NCI-H510A treated with DMSO at 0.1 percent for 48 hours (cell line): ENCODE data around the gene ZBTB46.
A peak's percentile ranks its signal among the peaks of the same experiment; 100 is the strongest.

ENCODE experiments used
- DNase-seq: peaks from one replicate; lab custom pipeline; 2025; lab: John Stamatoyannopoulos, UW

Gene ZBTB46

DNA sequence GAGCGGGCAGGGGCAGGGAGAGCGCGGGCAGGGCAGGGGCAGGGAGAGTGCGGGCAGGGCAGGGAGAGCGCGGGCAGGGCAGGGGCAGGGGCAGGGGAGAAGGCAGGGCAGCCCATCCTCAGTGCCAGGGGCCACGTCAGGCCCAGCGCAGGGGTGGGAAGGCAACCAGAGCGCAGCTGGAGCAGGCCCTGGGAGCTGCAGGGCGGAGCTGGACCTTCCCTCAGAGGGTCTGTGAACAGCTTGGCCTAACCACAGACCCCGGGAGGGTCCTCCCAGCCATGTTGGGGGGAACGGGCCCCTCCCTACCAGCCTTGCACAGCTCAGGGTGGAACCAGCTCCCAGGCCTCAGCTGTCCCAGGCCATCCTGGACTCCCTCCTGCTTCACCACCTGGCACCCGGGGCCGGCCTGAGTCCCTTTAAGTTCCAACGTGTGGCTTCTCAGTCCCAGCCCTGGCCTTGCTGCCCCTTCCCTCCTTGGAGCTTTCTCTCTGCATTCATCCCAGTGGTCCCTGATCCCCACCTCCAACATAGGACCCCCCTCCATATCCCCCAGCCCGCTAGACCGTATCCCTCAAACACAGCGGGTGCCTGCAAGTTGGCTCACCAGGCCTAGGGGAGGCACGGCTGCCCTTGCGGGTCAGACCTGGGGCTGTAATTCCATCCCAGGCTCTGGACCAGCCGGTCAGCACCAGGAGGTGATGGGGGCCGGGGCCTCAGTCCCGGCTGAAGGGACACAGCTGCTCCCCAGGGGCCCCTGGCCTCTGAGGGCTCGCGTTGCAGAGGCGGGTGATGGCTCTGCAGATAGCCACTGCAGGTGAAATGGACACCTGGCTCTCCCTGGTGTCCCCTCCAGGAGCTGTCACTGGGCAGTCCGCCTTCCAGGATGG lies 5.6 kb upstream of the ZBTB46 start:
- DNase-seq = no peak

DNA sequence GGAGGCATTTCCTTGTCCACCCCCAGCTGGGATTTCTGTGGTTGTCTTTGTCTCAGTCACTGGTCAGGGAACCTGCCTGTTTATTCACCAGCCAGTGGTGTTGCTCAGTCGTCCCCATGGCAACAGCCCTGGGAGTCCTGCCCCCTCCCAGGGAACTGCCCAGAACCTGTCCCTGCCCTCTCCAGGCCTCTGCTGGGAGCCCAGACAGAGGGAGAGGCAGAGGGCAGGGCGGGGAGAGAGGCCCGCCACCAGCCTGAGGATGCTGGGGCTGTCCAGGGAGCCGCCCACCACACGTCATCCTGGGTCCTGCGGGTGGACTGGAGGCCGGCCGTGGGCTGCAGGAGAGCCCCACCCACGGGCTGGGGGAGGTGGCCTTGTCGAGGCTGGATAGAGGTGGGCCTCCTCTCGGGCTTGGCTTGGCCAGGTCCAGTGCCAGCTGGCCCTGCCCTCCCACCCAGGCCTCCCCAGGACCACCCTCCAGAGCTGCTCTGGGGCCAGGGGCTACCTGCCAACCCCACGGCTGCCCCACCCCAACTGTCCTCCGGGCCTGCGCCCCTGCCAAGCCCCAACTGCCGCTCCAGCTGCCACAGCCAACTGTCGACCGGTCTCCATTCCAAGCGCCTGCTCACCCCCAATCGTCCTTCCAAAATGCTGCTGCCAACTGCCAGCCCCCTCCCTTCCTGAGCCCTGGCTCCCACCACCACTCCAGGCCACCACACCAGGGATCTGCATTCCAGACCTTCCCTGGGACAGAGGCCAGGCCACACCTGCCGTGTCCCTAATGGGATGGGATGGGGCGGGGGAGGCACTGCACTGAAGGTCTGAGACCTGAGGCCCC lies 4.2 kb upstream of the ZBTB46 start:
- peak; percentile 40 for DNase-seq

DNA sequence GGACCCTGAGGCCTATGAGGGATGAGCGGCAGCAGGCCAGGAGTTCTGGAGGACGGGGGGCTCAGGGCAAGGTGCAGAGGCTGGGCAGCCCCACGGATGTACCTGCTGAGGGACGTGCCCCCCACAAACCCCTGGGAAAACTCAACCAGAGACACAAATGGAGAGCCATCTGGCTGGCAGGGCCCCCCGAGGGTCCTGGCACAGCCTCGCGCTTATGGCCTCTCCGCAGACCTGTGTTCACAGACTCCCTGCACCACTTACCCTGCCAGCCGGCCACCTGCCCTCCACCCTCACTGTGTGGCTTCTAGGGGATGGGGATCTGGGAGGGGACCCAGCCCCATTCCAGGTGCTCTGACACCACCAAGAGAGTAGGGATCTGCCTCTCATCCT lies 3.4 kb upstream of the ZBTB46 start:
- DNase-seq = no peak

DNA sequence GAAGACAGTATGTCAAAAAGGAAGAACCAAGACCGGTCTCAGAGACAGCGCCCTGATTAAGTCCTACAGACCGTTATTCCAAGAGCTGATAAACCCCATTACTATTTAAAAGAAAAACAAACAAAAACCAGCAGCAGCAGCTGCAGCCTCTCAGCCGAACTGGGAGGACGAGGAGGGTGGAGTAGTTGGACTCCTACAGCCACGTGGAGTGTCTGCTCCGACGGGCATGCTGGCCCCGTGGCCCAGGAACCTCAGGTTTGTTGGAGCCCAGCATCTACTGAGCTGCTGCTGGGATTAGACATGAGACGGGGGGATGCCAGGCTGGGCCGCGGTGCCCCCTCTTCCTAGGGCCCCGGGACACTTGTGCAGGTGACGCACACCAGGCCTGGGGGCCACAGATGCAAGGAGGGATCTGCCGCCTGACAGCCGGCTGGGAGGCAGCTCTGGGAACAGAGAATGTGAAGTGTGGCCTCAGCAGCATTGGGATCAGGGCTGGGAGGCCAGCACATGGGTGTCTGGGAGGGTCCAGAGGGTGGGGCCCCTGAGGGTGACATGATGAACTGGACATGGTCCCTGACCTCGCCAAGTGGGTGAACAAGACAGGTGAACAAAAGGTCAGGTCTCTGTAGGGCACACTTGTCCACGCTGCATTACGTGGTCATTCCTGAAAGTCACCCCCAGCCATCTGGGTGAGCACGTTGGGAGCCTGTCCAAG lies 2.9 kb upstream of the ZBTB46 start:
- DNase-seq = no peak

DNA sequence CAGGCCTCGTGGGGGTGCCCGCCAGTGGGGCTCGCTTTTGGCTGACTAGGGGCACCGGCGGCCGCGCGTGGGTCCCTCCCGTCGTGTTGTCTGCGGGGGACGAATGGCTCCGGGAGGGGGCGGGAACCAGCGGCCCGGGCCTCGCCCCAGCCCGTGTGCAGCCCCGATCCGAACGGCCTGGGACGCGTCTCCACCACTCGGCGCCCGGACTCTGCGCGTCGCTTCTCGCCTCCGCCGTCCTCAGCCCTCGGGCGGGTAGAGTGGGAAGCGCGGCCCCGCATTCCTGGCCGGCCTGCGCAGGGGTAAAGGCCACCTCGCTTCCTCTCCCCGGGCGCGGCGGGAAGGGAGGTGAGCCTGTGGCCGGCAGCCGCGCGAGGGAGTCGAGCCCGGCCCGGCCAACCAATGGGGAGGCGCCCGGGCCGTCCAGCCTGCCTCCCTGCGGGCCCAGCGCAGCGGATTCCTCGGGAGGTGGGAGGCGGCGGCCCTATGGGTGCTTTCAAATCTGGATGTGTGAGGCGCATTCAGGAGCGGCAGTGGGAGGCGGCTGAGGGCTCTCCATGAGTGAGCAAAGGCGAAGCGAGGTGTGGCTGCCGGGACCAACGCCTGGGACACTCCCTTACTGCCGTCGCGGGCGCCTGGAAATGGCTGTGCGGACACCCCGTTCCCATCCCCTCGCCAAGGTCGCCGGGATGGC lies 1.1 kb upstream of the ZBTB46 start:
- no peak for DNase-seq

DNA sequence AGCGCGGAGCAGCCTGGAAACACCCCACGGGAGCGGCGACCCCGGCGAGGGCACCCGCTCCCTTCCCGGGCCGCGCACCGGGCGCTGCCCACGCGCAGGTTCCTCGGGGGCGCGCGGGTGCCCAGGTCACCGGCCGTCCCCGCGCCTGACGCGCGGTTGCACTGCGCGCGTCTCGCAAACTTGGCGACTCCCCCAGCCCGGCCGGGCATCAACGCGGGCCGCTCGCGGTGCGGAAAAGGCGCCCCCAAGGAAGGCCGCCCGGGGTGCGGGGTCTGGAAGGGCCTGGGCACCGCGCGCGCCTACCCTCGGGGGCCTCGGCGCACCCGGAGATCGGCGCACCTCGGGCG lies 555 bp upstream of the ZBTB46 start:
- DNase-seq = no peak

DNA sequence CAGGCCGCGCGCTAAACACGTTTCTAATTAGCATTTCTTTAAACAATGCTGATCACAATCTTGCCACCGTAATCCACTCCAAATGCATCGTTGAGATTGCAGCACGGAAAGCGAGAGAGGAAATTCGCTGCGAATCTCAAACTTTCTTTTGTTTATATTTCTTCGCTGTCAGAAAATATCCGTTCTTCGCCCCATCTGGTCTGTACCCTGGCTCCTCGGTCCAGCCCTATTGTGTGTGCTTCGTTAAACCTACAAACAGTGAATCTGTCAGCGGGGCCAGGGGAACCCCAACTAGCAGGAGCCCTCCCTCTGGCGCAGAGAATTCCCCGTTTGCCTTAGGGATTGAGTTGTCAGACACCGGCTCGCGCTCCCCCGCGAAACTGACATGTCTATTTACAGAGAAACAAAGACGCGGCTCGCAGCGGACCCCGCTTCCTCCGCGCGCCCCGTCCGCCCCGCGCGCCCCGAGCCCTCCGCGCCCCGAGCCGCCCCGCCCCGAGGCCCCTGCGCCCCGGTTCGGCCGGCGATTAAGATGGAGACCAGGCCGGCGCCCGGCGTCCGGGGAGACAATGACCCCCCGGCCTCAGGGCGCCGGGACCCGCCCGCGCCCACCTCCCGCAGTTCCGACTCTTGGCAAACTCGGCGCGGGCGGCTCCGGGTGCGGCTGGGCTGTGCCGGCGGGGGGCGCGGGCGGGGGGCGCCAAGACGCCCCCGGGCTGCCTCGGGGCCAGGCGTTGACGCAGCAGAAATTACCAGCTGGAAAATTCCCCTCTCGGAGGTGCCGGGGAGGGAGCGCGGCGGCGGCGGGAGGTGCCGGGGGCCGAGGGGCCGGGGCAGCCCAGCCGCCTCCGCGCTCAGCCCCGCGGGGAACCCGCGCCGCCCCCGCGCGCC lies 874 bp downstream of the ZBTB46 start:
- DNase-seq = no peak

DNA sequence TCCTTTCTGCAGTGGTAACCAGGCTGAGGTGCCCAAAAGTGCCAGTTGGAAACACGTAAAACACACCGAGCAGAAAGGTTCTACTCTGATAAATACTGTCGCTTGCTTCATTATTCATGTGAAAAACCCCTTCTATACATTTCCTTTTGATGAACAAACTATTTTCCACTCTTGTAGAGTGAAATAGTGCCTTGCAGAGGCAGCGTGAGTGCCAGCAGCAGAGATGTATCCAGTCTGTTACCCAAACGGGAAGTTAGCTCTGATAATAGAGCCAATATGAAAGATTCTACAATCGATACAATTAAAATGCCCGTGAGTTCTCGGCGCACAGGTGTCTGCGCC lies 1.5 kb downstream of the ZBTB46 start:
- DNase-seq = no peak

DNA sequence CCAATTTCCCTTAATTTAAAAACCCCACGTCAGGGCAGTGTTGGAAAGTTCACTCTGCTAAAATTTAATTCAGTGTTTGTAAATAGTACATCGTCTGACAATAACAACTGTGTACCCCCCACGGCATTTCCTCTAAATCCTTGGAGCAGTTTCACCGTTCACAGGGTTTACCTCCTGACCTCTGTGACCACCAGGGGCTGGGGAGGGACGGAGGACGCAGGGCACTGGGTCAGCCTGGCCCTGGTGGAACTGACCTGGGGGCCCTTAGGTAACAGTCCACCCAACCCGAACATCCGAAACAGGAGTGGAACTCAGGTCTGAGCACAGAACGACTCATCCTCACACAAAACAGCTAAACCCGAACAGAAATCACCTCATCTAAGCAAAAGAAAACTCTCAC lies 2.1 kb downstream of the ZBTB46 start:
- DNase-seq = no peak

DNA sequence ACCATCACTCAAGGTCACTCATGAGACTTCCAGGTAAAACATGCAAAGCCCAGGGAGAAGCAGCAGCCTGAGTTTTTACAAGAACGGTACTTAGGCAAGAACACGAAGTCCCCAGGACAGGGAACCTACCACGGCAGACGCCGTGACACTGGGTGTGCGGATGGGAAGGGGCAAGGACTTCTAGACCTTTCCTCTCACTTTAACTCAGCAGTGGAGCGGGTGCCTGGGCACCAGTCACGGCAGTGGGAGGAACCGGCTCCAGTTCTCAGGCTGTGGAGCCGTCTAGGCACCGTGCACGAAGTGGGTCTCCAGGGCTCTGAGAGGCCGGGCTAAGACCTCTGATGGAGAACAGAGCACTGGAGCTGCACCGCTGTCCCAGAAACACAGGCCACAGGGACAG lies 2.5 kb downstream of the ZBTB46 start:
- no peak for DNase-seq

DNA sequence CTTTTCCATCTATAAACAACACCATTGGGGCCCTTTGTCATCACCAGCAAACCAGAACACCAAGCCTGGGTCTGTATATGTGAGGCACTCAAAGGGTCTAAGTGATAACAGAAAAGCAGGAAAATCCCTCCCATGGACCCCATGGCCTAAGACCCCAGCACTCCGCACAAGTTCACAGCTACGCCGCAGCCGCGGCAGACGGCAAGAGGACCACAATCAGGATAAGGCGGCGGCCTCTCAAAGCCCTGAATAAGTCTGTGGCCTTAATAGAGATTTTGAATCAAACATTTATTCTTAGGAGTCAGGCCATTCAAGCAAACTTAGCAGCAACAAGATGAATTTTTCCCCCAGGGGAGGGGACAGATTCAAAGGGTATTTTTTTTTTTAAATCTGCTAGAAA lies 2.9 kb downstream of the ZBTB46 start:
- DNase-seq = no peak

DNA sequence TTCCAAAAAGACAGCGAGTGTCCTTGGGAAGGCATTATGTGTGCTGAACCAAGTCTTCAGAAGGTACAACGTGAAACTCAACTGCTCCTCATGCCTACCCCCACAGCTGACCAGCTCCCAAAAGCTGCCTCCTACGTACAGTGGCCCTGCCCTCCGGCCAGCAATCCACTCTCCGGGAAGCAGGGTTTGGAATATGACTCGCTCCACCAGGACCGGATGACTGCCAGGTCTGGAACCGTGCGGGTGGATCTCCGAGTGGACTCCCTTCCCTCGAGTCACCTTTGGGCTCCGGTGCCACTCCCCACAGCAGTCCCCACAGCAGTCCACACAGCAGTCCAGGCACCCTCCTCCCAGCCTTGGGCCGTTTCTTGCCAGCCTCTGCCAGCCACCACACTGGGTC lies 4.3 kb downstream of the ZBTB46 start:
- DNase-seq = no peak

DNA sequence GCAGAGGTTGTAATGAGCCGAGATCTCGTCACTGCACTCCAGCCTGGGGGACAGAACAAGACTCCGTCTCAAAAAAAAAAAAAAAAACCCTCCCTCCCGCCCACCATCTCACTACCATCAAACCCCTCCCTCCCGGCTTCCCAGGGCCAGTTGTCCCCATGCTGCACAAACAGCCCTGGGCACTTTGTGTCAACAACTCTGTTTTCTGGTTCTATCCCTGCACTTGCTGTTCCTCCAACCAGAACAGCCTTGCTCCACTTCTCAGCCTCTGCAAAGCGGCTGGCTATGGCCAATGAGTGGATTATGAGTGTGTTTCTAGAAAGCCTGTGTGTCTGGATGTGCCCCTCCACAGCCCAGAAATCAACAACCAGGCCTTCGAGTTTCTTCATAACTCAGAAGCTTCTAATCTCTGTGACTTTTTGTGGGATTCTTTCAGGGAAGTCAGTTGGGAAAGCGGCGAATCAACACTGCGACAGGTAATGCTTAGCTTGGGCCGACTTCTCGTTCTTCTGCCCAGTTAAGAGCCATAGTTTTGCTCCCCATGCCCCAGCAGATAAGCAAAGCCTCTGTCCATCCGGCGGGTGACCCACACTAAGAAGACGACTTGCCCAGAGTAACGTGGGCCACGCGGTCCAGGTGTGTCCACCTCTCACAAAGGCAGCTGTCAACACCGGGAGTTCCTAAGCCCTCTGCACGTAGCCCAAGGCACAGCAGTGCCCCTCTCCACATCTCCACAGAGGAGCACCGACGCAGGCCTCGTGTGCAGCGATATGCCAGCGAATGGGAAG lies 5.5 kb downstream of the ZBTB46 start:
- DNase-seq = no peak

DNA sequence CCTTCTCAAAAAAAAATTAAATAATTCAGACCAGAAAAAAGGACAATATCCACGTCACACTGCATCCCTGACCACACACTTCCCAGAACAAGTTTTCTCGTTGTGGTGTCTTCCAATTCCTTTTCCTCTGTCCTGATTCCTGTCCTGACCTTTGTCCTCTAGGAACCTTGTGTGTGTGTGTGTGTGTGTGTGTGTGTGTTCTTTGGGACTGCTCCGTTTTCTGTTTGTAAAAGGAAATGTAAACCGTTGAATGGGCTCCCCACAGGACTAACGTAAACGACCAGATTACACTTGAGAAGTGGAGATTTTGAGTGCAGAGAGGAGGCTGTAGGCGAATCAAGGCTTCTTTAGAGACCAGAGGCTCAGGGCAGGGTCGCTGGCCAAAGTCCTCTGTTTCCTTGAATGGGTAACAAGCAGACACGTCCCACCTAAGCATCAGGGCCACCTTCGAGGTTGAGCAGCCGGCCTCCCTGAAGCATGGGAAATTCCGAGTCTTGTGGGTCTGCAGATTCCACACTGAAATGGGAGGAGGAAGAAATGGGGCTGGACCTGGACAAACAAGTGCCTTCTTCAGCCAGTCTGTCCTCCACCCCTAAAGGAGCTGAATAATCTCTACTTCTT lies 7.3 kb downstream of the ZBTB46 start:
- no peak for DNase-seq

DNA sequence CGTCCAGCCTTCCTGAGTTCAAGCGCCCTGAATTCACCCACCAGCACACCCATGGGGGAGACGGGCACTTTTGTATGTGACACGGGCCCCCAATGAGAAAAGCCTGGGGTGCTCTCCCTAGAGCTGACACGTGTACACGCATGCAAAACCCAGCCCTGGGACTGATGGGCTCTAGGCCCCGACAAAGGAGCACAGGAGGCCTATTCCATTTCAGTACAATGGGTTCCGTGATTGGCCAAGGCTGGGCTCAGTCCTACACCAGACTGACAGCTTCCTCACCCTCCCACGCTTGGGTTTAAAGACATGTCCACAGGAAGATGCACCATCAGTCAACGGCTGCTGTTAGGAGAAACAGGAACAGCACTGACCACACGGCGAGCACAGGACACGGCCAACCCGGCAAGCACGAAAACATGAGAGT lies 8.8 kb downstream of the ZBTB46 start:
- DNase-seq = no peak

DNA sequence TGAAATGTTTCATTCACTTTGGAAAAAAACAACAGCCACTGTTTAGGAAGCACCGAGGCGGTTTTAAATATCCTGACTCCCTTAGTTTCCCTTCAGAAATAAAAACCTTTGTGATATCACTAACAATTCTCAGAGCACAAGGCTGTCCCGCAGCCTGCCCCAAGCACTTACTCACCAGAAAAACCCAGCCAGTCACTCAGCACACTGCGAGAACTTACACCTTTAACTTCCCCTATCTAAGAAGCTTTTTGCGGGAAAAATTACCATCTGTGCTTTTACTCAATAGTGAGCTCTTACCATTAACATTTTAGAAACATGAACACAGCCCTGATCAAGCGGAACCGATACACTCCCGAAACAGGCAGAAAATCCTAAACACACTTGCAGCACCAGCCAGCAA lies 9.3 kb downstream of the ZBTB46 start:
- DNase-seq = no peak

DNA sequence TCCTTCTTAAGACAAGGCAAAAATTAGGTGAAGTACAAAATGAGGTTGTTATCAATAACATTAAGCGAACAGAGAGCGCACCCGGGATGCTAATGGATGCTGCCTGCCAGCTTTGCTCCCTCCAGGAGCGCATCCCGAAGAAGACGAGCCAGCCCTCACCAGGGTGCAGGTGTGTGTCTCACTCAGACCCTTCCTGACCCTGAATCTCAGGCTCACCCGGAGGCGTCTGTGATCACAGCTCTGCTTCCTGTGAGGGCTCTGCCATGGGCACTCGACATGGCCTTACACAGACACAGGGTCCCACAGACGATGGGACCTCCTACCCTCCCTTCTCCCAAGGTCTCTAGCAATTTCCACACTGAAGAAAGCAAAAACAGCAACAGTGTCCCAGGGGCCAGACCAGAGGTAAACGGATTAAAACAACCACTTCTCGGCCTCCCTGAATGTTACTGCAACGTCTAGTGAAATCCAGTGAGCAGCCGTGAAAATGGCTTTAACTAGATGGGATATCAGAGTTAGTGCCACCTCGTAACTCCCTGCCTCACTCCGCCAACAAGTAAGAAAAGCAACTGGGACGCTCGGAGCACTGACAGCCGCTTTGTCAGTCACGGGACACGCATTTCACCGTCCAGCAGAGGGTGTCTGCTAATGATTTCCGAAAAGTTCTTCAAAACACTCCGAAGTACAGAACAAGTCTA lies 11.7 kb downstream of the ZBTB46 start:
- no peak for DNase-seq

DNA sequence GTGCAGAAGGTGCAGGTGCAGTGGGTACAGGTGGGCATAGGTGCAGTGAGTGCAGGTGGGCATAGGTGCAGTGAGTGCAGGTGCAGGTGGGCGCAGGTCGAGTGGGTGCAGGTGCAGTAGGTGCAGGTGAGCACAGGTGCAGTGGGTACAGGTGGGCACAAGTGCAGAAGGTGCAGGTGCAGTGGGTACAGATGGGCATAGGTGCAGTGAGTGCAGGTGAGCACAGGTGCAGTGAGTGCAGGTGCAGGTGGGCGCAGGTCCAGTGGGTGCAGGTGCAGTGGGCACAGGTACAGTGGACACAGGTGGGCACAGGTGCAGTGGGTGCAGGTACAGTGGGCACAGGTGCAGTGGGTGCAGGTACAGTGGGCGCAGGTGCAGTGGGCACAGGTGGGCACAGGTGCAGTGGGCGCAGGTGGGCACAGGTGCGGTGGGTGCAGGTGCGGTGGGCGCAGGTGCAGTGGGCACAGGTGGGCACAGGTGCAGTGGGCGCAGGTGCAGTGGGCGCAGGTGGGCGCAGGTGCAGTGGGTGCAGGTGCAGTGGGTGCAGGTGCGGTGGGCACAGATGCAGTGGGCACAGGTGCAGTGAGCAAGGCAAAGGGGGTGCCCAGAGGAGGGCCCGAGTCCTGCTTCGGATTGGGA lies 15.3 kb downstream of the ZBTB46 start:
- no peak for DNase-seq
